Measurements from ENCODE around the gene SYNGR2. TPM values are rescaled to one million over a fixed set of nuclear protein-coding genes. Genes with fewer than 3 reads are reported as not detected.

The SYNGR2 gene
- 129 to 201 TPM (median 183 TPM) in 5 replicates for total RNA-seq (2022; extraction: Qiagen RNA extraction)

DNA sequence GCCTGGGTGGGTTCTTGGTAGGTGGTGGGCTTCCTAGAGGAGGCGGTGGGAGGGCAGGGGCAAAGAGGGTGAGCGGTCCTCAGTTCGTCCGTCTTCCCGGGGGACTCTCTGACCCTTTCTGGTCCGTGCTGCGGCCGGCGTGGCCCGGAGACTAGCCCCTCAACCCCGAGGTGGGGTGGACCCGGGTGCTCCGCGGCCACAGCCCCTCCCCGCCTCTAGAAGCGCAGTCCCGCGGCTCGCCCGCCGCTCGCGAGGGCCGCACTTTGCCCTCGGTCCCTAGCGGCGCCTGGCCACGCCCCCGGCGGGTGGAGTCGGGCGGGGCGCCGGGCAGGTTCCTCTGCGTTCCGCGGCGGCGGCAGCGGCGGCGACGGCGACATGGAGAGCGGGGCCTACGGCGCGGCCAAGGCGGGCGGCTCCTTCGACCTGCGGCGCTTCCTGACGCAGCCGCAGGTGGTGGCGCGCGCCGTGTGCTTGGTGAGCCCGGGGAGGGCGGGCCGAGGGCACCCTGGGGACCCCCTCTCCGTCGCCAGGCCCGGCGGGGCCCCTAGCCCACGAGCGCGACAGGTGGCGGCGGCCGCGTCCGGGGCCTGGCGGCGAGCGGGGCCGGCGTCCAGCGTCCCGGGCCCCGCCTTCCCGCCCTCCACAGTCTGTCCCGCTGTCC lies at the start of gene SYNGR2:
Gene SYNGR2, plus strand, starts transcription at position 340 of the 661 bp plus-strand sequence. Its CDS starts 36 bp downstream, at position 376.

GRCh38 chr17:78128551-78129350 lies 39.6 kb upstream of the SYNGR2 start, which contains the start of gene TMC6:
Gene TMC6, minus strand, starts transcription at chr17:78128755. Its CDS starts 1,923 bp downstream, at chr17:78126832.

GRCh38 chr17:78130437-78131101 lies 37.8 kb upstream of the SYNGR2 start, which contains the start of gene TMC8:
Gene TMC8, plus strand, starts transcription at chr17:78130771. Its CDS starts 818 bp downstream, at chr17:78131589.

GRCh38 chr17:78186692-78187595 lies 18.6 kb downstream of the SYNGR2 start, which contains the start of the genes AFMID and TK1:
Gene AFMID, plus strand, starts transcription at chr17:78187362. Its CDS starts 9 bp downstream, at chr17:78187371.
Gene TK1, minus strand, starts transcription at chr17:78187052. Its CDS starts 58 bp downstream, at chr17:78186994.

GRCh38 chr17:78214016-78214705 lies 45.8 kb downstream of the SYNGR2 start, which contains the start of gene BIRC5:
Gene BIRC5, plus strand, starts transcription at chr17:78214253. Its CDS starts 64 bp downstream, at chr17:78214317.

Other genes starting within 250 kb of the SYNGR2 start
- gene TNRC6C, start 209.9 kb upstream of the SYNGR2 start, total RNA-seq (2022; extraction: Qiagen RNA extraction) = 2.1 to 3.1 TPM (median 2.2 TPM) in 5 replicates
- gene TMC6, start 39.8 kb upstream of the SYNGR2 start, total RNA-seq (2022; extraction: Qiagen RNA extraction) = 8.3 to 12.5 TPM (median 10.2 TPM) in 5 replicates
- gene TMC8, start 37.8 kb upstream of the SYNGR2 start, total RNA-seq (2022; extraction: Qiagen RNA extraction) = 0.17 to 0.51 TPM (median 0.22 TPM) in 5 replicates
- not detected in 5 replicates for gene C17orf99, start 22.2 kb upstream of the SYNGR2 start, total RNA-seq (2022; extraction: Qiagen RNA extraction)
- 228 to 274 TPM (median 238 TPM) in 5 replicates for gene TK1, start 18.5 kb downstream of the SYNGR2 start, total RNA-seq (2022; extraction: Qiagen RNA extraction)
- 37.6 to 50.4 TPM (median 39.4 TPM) in 5 replicates for gene AFMID, start 18.8 kb downstream of the SYNGR2 start, total RNA-seq (2022; extraction: Qiagen RNA extraction)
- gene BIRC5, start 45.7 kb downstream of the SYNGR2 start, total RNA-seq (2022; extraction: Qiagen RNA extraction) = 95.0 to 106 TPM (median 105 TPM) in 5 replicates
- gene TMEM235, start 63.0 kb downstream of the SYNGR2 start, total RNA-seq (2022; extraction: Qiagen RNA extraction) = not detected in 5 replicates
- gene SOCS3, start 191.5 kb downstream of the SYNGR2 start, total RNA-seq (2022; extraction: Qiagen RNA extraction) = 30.9 to 36.8 TPM (median 33.0 TPM) in 5 replicates
- gene PGS1, start 210.1 kb downstream of the SYNGR2 start, total RNA-seq (2022; extraction: Qiagen RNA extraction) = 21.0 to 26.4 TPM (median 22.8 TPM) in 5 replicates